ENCODE data around the gene TFB1M. TPM values are rescaled to one million over a fixed set of nuclear protein-coding genes. Genes with fewer than 3 reads are reported as not detected.

Gene TFB1M
- total and polyA plus RNA-seq, 2 donors (not counting 3 experiments of a cell fraction or from before 2014, with no cell fraction given) = 12.9 to 35.5 TPM

DNA sequence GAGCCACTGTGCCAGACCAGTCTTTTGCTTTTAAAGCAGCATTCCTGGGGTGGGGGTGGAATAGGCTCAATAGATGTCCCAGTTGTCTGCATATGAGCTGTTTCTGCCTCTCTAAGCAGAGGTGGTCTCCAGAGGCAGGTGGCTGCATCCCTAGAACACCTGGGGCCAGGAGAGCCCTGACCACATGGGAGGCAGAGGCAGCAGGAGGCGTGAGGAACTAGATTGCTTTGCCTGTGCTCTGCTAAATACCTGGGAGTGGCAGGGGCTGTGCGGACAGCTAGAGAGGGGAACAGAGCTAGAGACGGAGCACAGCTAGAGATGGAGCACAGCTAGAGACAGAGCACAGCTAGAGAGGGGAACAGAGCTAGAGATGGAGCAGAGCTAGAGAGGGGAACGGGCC is 79.6 kb downstream of the TFB1M start:
- DNase-seq (ENCODE audit: low read depth, low spot score) = no peak
- Histone ChIP-seq H3K4me3 (replicated peaks in 1 of 3; ENCODE audit: insufficient read depth in 1 of 3, low read depth in 1 of 3, low read length in 3 of 3) (no peak overlapping the region), H4K20me1 (replicated peaks; ENCODE audit: control insufficient read depth, extremely low read depth, insufficient read depth, low read length) (no peaks in the 10 kb centered on the region), H3K9me3 (replicated peaks; ENCODE audit: control insufficient read depth, insufficient read depth, low read length) (no peaks in the 10 kb centered on the region), H3K27ac (ENCODE audit: insufficient read depth, low read depth, low read length) (no peak overlapping the region), H3K36me3 (ENCODE audit: control insufficient read depth in 2 of 2, extremely low read depth in 1 of 2, insufficient read depth in 2 of 2, low read length in 2 of 2) (no peaks in the 10 kb centered on the region), H2AFZ (ENCODE audit: low read depth, low read length) (no peak overlapping the region), H3K4me2 (ENCODE audit: insufficient read depth, low read length) (no peak overlapping the region), H3K27me3 (ENCODE audit: control insufficient read depth in 2 of 2, insufficient read depth in 2 of 2, low read length in 2 of 2) (no peaks in the 10 kb centered on the region), H3K4me1 (ENCODE audit: control insufficient read depth, extremely low read depth, insufficient read depth, low read length) (no peaks in the 10 kb centered on the region), H3K9me1 (replicated peaks; ENCODE audit: control insufficient read depth, extremely low read depth, insufficient read depth, low read length) (no peaks in the 10 kb centered on the region), H3K9ac (replicated peaks; ENCODE audit: extremely low read depth, insufficient read depth, low read length) (no peak overlapping the region), H3K79me2 (ENCODE audit: control insufficient read depth, insufficient read depth, low read length) (no peaks in the 10 kb centered on the region)
- POLR2A ChIA-PET = no interaction called here
- intact Hi-C loops (cut with micrococcal nuclease) = no loop called here
- TF ChIP-seq POLR2AphosphoS5 (IDR thresholded peaks at IDR 0.05; ENCODE audit: insufficient read depth, low read depth, low read length) (no peak), JUN (IDR thresholded peaks at IDR 0.05; ENCODE audit: borderline replicate concordance, insufficient read depth, insufficient read length, low read depth) (no peak), MAX (IDR thresholded peaks at IDR 0.05; ENCODE audit: insufficient read depth, insufficient read length) (no peak), FOS (IDR thresholded peaks at IDR 0.05; ENCODE audit: borderline replicate concordance, insufficient read depth, low read length) (no peak), EZH2 (IDR thresholded peaks at IDR 0.05; ENCODE audit: borderline replicate concordance, low read depth, low read length, severe bottlenecking) (no peak), GATA2 (IDR thresholded peaks at IDR 0.05; ENCODE audit: insufficient read depth, insufficient read length, low read depth, low read length) (no peak), POLR2A (IDR thresholded peaks at IDR 0.05; ENCODE audit: low read depth, low read length) (no peak), MYC (IDR thresholded peaks at IDR 0.05; ENCODE audit: low read depth, low read length) (no peak)
- TF ChIP-seq, protein P1, sequence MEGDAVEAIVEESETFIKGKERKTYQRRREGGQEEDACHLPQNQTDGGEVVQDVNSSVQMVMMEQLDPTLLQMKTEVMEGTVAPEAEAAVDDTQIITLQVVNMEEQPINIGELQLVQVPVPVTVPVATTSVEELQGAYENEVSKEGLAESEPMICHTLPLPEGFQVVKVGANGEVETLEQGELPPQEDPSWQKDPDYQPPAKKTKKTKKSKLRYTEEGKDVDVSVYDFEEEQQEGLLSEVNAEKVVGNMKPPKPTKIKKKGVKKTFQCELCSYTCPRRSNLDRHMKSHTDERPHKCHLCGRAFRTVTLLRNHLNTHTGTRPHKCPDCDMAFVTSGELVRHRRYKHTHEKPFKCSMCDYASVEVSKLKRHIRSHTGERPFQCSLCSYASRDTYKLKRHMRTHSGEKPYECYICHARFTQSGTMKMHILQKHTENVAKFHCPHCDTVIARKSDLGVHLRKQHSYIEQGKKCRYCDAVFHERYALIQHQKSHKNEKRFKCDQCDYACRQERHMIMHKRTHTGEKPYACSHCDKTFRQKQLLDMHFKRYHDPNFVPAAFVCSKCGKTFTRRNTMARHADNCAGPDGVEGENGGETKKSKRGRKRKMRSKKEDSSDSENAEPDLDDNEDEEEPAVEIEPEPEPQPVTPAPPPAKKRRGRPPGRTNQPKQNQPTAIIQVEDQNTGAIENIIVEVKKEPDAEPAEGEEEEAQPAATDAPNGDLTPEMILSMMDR (IDR thresholded peaks at IDR 0.05; ENCODE audit: extremely low read depth in 1 of 2, insufficient read depth in 1 of 2, low read depth in 1 of 2, low read length in 2 of 2) = no peak
- no TSS peak for BruUV-seq (replicated peaks)
- FAIRE-seq = no peak
- CTCF ChIA-PET = interaction anchor here (1.1 to 4.5 kb wide), 4 partner anchors 12 to 59 kb away, joined by 3 to 18 read pairs (median 3); no protein-coding TSS in a partner anchor
- dilution Hi-C loops (cut with MboI; ENCODE audit: extremely low pct_ligation_motif_present, low sequenced_read_pairs) = no loop called here

All from endothelial cell of umbilical vein (primary cell).